A549 (cell line): Measurements from ENCODE around the gene HADHA. TPM values are rescaled to one million over a fixed set of nuclear protein-coding genes. Genes with fewer than 3 reads are reported as not detected.

ENCODE experiments used
- ATAC-seq, 2 experiments: fragments of 200-7000 bp in 1 of 2; fragments of >200 bp in 1 of 2; cut with Nextera tagmentation in 1 of 2; cut with Tn5 transposase in 1 of 2; 3 replicates each; pipeline versions ENCODE4 v1.8.0 to v1.9.1; 2018 to 2020; ENCODE audit warnings: mild to moderate bottlenecking in 1 of 2, moderate library complexity in 1 of 2
- CTCF ChIA-PET: fragments of 300-600 bp; sonication (Branson Sonifier 250); formaldehyde crosslinking; extraction: SDS; loops from one replicate; lab custom pipeline; 2021; ENCODE audit warnings: antibody characterized with exemption, inconsistent platforms; lab: Yijun Ruan, JAX
- POLR2A ChIA-PET: fragments of 350-600 bp; formaldehyde crosslinking; extraction: SDS; loops from one replicate; lab custom pipeline; 2021; ENCODE audit warnings: antibody characterized with exemption, inconsistent platforms; lab: Yijun Ruan, JAX
- DNase-seq, 2 experiments: peaks; one replicate each; pipeline versions ENCODE4 v3.0.0 to v3.0.0-alpha.2; 2011 to 2016; ENCODE audit warnings: low read depth in 1 of 2, low spot score in 1 of 2
- FAIRE-seq: peaks from 2 replicates; lab custom pipeline; 2011; peaks lifted over from hg19 to GRCh38; lab: Jason Lieb, UNC
- H3K27ac ChIP-seq, 2 experiments: fragments of >200 bp; sonication (Bioruptor Twin); formaldehyde crosslinking; 3 replicates each; pipeline ENCODE4 v1.5.1; 2016 to 2017
- H3K4me1 ChIP-seq: fragments of >200 bp; sonication (Bioruptor Twin); formaldehyde crosslinking; 3 replicates; pipeline ENCODE4 v1.6.1; 2016
- H3K4me2 ChIP-seq: fragments of >200 bp; sonication (Bioruptor Twin); formaldehyde crosslinking; 3 replicates; pipeline ENCODE4 v1.6.1; 2016
- H3K4me3 ChIP-seq: fragments of >200 bp; sonication (Bioruptor Twin); formaldehyde crosslinking; 3 replicates; pipeline ENCODE4 v1.5.1; 2016
- H3K9me3 ChIP-seq: fragments of >200 bp; sonication (Bioruptor Twin); formaldehyde crosslinking; 3 replicates; pipeline ENCODE4 v1.6.1; 2016
- BCL3 ChIP-seq: fragments of >200 bp; sonication (Bioruptor Twin); formaldehyde crosslinking; IDR thresholded peaks from 3 replicates; pipeline ENCODE4 v1.6.1; 2016
- CEBPB ChIP-seq, 2 experiments: fragments of >200 bp in 1 of 2; sonication (Bioruptor Twin) in 1 of 2; formaldehyde crosslinking in 1 of 2; IDR thresholded peaks; 2 replicates each; pipeline ENCODE4 v1.6.1; 2012 to 2016
- CTCF ChIP-seq: fragments of >200 bp; sonication (Bioruptor Twin); formaldehyde crosslinking; IDR thresholded peaks from 3 replicates; pipeline ENCODE4 v1.5.1; 2016
- EP300 ChIP-seq, 2 experiments: fragments of >200 bp; sonication (Bioruptor Twin); formaldehyde crosslinking; IDR thresholded peaks; 2 replicates in 1 of 2; 3 replicates in 1 of 2; pipeline ENCODE4 v1.6.1; 2016 to 2017
- FOSL2 ChIP-seq, 2 experiments: fragments of 450-650 bp in 1 of 2; fragments of >200 bp in 1 of 2; sonication (Bioruptor Twin) in 1 of 2; formaldehyde crosslinking; IDR thresholded peaks; 2 replicates each; pipeline versions ENCODE4 v1.5.0 to v1.6.1; 2016 to 2020; ENCODE audit warnings: mild to moderate bottlenecking in 1 of 2, moderate library complexity in 1 of 2
- HDAC2 ChIP-seq: fragments of 200-600 bp; sonication (generic); IDR thresholded peaks from 2 replicates; pipeline ENCODE4 v1.6.1; 2016
- HMGXB4 ChIP-seq: fragments of 250-450 bp; sonication (Bioruptor Pico); IDR thresholded peaks from 2 replicates; pipeline ENCODE4 v1.5.0; 2021; ENCODE audit warnings: mild to moderate bottlenecking, moderate library complexity, borderline replicate concordance
- HOXA7 ChIP-seq: fragments of 250-450 bp; sonication (Bioruptor Pico); IDR thresholded peaks from 2 replicates; pipeline ENCODE4 v1.5.0; 2020; ENCODE audit warnings: mild to moderate bottlenecking, moderate library complexity
- HOXB13 ChIP-seq: fragments of 250-450 bp; sonication (Bioruptor Pico); IDR thresholded peaks from 2 replicates; pipeline ENCODE4 v1.5.0; 2020; ENCODE audit warnings: low read depth, mild to moderate bottlenecking, moderate library complexity
- MAX ChIP-seq: IDR thresholded peaks from 2 replicates; pipeline ENCODE4 v1.6.1; 2012
- MYC ChIP-seq: IDR thresholded peaks from 2 replicates; pipeline ENCODE4 v1.6.1; 2012; ENCODE audit warnings: mild to moderate bottlenecking, inconsistent platforms, low read length, improper control_type of control experiment, borderline replicate concordance
- RAD21 ChIP-seq, 2 experiments: fragments of >200 bp in 1 of 2; sonication (Bioruptor Twin) in 1 of 2; formaldehyde crosslinking in 1 of 2; IDR thresholded peaks in 1 of 2; conservative IDR thresholded peaks in 1 of 2; 2 replicates in 1 of 2; 3 replicates in 1 of 2; pipeline ENCODE4 v1.6.1; 2012 to 2018; ENCODE audit warnings: inconsistent platforms in 1 of 2
- REST ChIP-seq: fragments of 200-600 bp; sonication (generic); IDR thresholded peaks from 2 replicates; pipeline ENCODE4 v1.6.1; 2016; ENCODE audit warnings: antibody characterized with exemption, mild to moderate bottlenecking, moderate library complexity
- SMC3 ChIP-seq: fragments of >200 bp; sonication (Bioruptor Twin); formaldehyde crosslinking; IDR thresholded peaks from 3 replicates; pipeline ENCODE4 v1.6.1; 2018; ENCODE audit warnings: inconsistent platforms
- WGBS: methylation state at CpG from one replicate; pipeline ENCODE4 v1.1.6; 2017; ENCODE audit errors: missing lambda C conversion rate; 5-methylcytosine and 5-hydroxymethylcytosine counted together
- polyA plus RNA-seq, 4 experiments: library from polyadenylated mRNA; depleted of rRNA in 3 of 4; stranded (reverse); fragments of >200 nt; fragmentation: RNase III in 1 of 4; extraction: RNeasy Plus Mini Kit Qiagen cat#74134 plus additional on column Dnase treatment in 1 of 4; gene quantifications; 2 replicates in 3 of 4; 3 replicates in 1 of 4; pipeline ENCODE4 v1.2.3, GENCODE V29; 2011 to 2017

The HADHA gene
- polyA plus RNA-seq, 2 of the 4 experiments (the other 2 are of a cell fraction) = 122 to 174 TPM

- peak; percentile 57 to 61; a peak in 5 of 6 replicates for ATAC-seq
- CTCF ChIA-PET = interaction anchor here (0.6 to 13.5 kb wide), 78 partner anchors 8 to 527 kb away, joined by 3 to 280 read pairs (median 4); partner anchors contain the start of genes KIF3C and RAB10
Measured at GRCh38 chr2:26144953-26145680, 99.3 kb downstream of the HADHA start.

GRCh38 chr2:26144031-26144430 lies 100.4 kb downstream of the HADHA start:
- no peak for FAIRE-seq
- Histone ChIP-seq H3K27ac (peak overlapping the region; percentile 64 to 76; a peak in 5 of 6 replicates), H3K4me3 (no peak overlapping the region), H3K4me2 (peak overlapping the region; percentile 51; the same call in 1 of the 3 replicates), H3K9me3 (no peaks in the 10 kb centered on the region), H3K4me1 (peaks cover 25% of the 10 kb centered on the region)
- TF ChIP-seq HOXA7 (CRISPR knock-in tag) (no peak), HOXB13 (CRISPR knock-in tag) (no peak), HDAC2 (no peak), EP300 (IDR thresholded peaks at IDR 0.05) (no peak), REST (no peak), BCL3 (no peak), CTCF (no peak), MAX (no peak)
- POLR2A ChIA-PET = no interaction called here
- 73% methylated on average over 7 of the region's 7 CpGs for WGBS
- CTCF ChIA-PET = interaction anchor here (0.6 to 13.5 kb wide), 30 partner anchors 8 to 388 kb away, joined by 3 to 280 read pairs (median 5); partner anchors contain the start of genes KIF3C and RAB10
- DNase-seq = no peak
- peak in 1 of 2 experiments; percentile 1; a peak in 2 of 6 replicates for ATAC-seq

More at GRCh38 chr2:26144953-26145680, 99.3 kb downstream of the HADHA start:
- H3K27ac ChIP-seq = peak overlapping the region; percentile 64 to 76
- peak overlapping the region; percentile 51 for H3K4me2 ChIP-seq
- no peak overlapping the region for H3K4me3 ChIP-seq
- TF ChIP-seq MAX (0 out of 2 replicates have a peak, but pooled peaks have one; percentile 32), HOXA7 (CRISPR knock-in tag) (no peak), FOSL2 (IDR thresholded peaks at IDR 0.05) (no peak), FOSL2 (CRISPR knock-in tag; IDR thresholded peaks at IDR 0.05) (0 out of 2 replicates have a peak, but pooled peaks have one; percentile 16), RAD21 (conservative IDR thresholded peaks at IDR 0.05 in 1 of 2, IDR thresholded peaks at IDR 0.05 in 1 of 2) (peak; percentile 98 to 99), SMC3 (peak; percentile 98), CEBPB (IDR thresholded peaks at IDR 0.05) (peak in 1 of 2 experiments; percentile 28; a peak in 1 of 4 replicates), MYC (no peak), HMGXB4 (CRISPR knock-in tag) (no peak), CTCF (peak; percentile 98)
- no peaks in the 10 kb centered on the region for H3K9me3 ChIP-seq
- no peak for FAIRE-seq
- peak; percentile 77 to 79 for DNase-seq
- peaks cover 25% of the 10 kb centered on the region for H3K4me1 ChIP-seq
- WGBS = 15% methylated on average over 11 of the region's 11 CpGs
- POLR2A ChIA-PET = no interaction called here
